Measurements from ENCODE around the gene EMX2. TPM values are rescaled to one million over a fixed set of nuclear protein-coding genes. Genes with fewer than 3 reads are reported as not detected.

EMX2 gene
- total and polyA plus RNA-seq, 8 donors: 0.17 to 1.4 (median 0.33) TPM; not detected in 2

DNA sequence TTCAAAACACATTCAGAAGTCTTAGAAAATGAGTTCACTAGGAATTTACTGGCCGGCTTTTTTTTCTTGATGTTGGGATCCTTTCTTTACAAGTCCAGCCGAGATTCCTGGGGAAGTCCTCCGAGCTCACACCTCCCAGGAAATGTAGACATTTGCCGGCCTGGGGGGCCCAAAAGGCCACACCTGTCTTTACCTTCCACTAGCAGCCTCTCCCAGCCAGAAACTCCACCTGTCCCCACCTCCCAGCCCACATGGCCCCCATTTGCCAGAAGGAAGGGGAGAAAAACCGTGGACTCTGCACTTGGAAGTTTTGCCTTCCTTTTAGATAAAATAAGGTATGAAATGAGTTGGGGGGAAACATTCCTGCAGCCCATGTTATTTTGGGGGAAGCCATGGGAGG lies 27.6 kb upstream of the EMX2 start:
- TF ChIP-seq, protein P1, sequence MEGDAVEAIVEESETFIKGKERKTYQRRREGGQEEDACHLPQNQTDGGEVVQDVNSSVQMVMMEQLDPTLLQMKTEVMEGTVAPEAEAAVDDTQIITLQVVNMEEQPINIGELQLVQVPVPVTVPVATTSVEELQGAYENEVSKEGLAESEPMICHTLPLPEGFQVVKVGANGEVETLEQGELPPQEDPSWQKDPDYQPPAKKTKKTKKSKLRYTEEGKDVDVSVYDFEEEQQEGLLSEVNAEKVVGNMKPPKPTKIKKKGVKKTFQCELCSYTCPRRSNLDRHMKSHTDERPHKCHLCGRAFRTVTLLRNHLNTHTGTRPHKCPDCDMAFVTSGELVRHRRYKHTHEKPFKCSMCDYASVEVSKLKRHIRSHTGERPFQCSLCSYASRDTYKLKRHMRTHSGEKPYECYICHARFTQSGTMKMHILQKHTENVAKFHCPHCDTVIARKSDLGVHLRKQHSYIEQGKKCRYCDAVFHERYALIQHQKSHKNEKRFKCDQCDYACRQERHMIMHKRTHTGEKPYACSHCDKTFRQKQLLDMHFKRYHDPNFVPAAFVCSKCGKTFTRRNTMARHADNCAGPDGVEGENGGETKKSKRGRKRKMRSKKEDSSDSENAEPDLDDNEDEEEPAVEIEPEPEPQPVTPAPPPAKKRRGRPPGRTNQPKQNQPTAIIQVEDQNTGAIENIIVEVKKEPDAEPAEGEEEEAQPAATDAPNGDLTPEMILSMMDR (IDR thresholded peaks at IDR 0.05): no peak
- H3K4me1 ChIP-seq: no peaks in the 10 kb centered on the region
- intact Hi-C loops (cut with DNase I): no loop called here
- H3K36me3 ChIP-seq: no peaks in the 10 kb centered on the region
- H3K9me3 ChIP-seq: no peaks in the 10 kb centered on the region
- H3K27me3 ChIP-seq: peaks cover 0 to 83% of the 10 kb centered on the region in 2 donors
- ATAC-seq (no peak), DNase-seq (no peak)
- no peak overlapping the region for H3K27ac ChIP-seq
- H3K4me3 ChIP-seq: no peak overlapping the region

DNA sequence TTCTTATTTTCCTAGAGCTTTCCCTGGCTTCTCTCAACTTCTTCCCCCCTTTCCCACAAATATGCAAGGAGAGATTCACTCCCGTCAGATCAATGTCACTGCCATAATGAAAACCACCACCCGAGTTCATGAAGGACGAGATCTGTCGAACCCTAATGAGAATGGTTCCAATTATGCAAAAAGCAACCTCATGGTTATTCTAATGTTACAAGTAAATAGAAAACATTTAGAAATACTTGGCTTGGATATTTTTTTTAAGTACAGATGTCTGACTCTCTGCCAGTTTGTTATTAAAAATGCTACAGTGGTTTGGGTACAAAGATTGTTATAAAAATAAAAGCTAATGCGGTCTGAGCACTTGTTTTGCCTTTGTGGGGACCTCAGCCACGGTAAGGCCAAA lies 25.9 kb upstream of the EMX2 start:
- Histone ChIP-seq H3K4me3 (no peak overlapping the region), H3K4me1 (no peaks in the 10 kb centered on the region), H3K9me3 (no peaks in the 10 kb centered on the region), H3K36me3 (no peaks in the 10 kb centered on the region), H3K27ac (no peak overlapping the region), H3K27me3 (peaks cover 0 to 85% of the 10 kb centered on the region in 2 donors)
- intact Hi-C loops (cut with DNase I): no loop called here
- TF ChIP-seq, protein P1 (IDR thresholded peaks at IDR 0.05): no peak
- ATAC-seq (no peak), DNase-seq (no peak)

DNA sequence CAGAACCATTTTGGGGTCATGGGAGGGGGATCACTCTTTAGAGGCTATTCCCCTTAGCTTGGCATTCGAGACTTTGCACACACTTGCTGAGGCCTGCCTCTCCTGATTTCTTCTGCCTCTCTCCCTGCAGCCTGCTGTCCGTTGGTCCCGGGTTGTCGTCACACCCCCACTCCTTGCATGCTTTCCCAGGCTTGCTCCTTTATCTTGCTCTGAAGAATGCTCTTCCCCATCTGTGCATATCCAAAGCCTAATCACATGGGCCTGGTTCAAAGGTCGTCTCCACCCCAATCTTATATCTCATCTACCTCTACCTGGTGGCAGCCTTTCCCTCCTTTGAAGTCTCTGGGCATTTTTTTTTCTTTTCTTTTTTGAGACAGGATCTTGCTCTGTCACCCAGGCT lies 24.3 kb upstream of the EMX2 start:
- no peak for DNase-seq
- peaks cover 7 to 85% of the 10 kb centered on the region in 2 donors for H3K27me3 ChIP-seq
- H3K27ac ChIP-seq: no peak overlapping the region
- TF ChIP-seq, protein P1 (IDR thresholded peaks at IDR 0.05): no peak
- no peaks in the 10 kb centered on the region for H3K9me3 ChIP-seq
- intact Hi-C loops (cut with DNase I): no loop called here
- H3K36me3 ChIP-seq: no peaks in the 10 kb centered on the region
- no peak for ATAC-seq
- H3K4me3 ChIP-seq: no peak overlapping the region
- H3K4me1 ChIP-seq: no peaks in the 10 kb centered on the region

DNA sequence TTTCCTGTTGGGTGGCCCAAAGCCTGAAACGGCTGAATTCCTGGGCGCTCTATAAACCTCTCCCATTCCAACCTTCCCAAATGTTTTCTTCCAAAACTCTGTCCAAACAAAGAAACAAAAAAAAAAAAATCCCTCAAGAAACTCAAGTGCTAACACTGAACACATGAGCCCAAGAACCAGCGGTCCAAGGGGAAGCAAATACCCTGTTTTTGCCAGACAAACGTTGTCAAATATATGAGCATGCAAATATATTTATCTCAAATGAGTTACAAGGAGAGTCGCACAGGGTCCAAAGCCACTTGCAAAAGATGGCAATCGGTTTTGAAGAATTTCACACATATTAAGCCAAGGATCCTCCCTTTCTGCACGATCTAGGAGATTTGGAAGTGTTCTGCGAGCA lies 23.3 kb upstream of the EMX2 start:
- TF ChIP-seq, protein P1 (IDR thresholded peaks at IDR 0.05): no peak
- Histone ChIP-seq H3K27ac (no peak overlapping the region), H3K27me3 (peaks cover 7 to 87% of the 10 kb centered on the region in 2 donors), H3K4me3 (no peak overlapping the region), H3K36me3 (no peaks in the 10 kb centered on the region), H3K9me3 (no peaks in the 10 kb centered on the region), H3K4me1 (no peaks in the 10 kb centered on the region)
- no peak for DNase-seq
- intact Hi-C loops (cut with DNase I): no loop called here
- no peak for ATAC-seq

DNA sequence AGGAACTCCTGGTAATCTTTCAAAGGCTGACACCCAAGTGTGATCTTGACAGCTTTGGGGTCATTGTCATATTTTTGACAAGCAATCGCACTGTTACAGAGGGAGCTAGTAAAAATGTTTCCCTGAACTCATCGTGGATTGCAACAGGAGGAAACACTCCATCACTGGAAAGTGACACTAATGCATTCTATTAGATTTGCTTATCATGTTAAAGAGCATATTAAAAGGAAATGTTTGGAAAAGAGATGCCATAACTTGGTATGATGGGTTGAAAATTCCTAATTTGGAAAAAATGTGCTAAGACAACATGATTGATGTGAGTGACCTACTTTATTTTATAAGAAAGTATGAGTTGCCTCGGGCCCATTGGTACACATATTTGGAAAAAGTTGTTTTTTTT lies 22.7 kb upstream of the EMX2 start:
- H3K4me3 ChIP-seq: no peak overlapping the region
- H3K36me3 ChIP-seq: no peaks in the 10 kb centered on the region
- no peaks in the 10 kb centered on the region for H3K9me3 ChIP-seq
- H3K27me3 ChIP-seq: peaks cover 7 to 85% of the 10 kb centered on the region in 2 donors
- no peak for DNase-seq
- no peaks in the 10 kb centered on the region for H3K4me1 ChIP-seq
- H3K27ac ChIP-seq: no peak overlapping the region
- intact Hi-C loops (cut with DNase I): no loop called here
- TF ChIP-seq, protein P1 (IDR thresholded peaks at IDR 0.05): no peak
- no peak for ATAC-seq
